ENCODE measurements around the gene ENO1.
"Not testable (repeated sequence)": the region's sequence is repeated elsewhere in the genome, so short reads cannot be mapped to it uniquely, and the experiment has no call there.

The ENO1 gene

GRCh38 chr1:8848663-8849386 is 29.7 kb downstream of the ENO1 start:
- in situ Hi-C loops (cut with HindIII; ENCODE audit: low sequenced_read_pairs) = loop anchor here (25.0 kb wide), 1 partner anchor 287 kb away; no protein-coding TSS in a partner anchor

GRCh38 chr1:8847990-8848389 is 30.5 kb downstream of the ENO1 start:
- in situ Hi-C loops (cut with HindIII; ENCODE audit: low sequenced_read_pairs) = loop anchor here (25.0 kb wide), 1 partner anchor 286 kb away; no protein-coding TSS in a partner anchor

- in situ Hi-C loops (cut with HindIII; ENCODE audit: low sequenced_read_pairs) = loop anchor here (25.0 kb wide), 1 partner anchor 284 kb away; no protein-coding TSS in a partner anchor
Observed at GRCh38 chr1:8846263-8846662, 32.2 kb downstream of the ENO1 start.

- in situ Hi-C loops (cut with HindIII; ENCODE audit: low sequenced_read_pairs) = loop anchor here (25.0 kb wide), 1 partner anchor 283 kb away; no protein-coding TSS in a partner anchor
Observed at GRCh38 chr1:8845104-8846097, 33.1 kb downstream of the ENO1 start.

- in situ Hi-C loops (cut with HindIII; ENCODE audit: low sequenced_read_pairs) = loop anchor here (25.0 kb wide), 1 partner anchor 282 kb away; no protein-coding TSS in a partner anchor
Observed at GRCh38 chr1:8844501-8845006, 33.9 kb downstream of the ENO1 start.

- in situ Hi-C loops (cut with HindIII; ENCODE audit: low sequenced_read_pairs) = loop anchor here (25.0 kb wide), 1 partner anchor 279 kb away; no protein-coding TSS in a partner anchor
Observed at GRCh38 chr1:8841395-8841794, 37.1 kb downstream of the ENO1 start.

GRCh38 chr1:8839990-8840389 is 38.5 kb downstream of the ENO1 start:
- in situ Hi-C loops (cut with HindIII; ENCODE audit: low sequenced_read_pairs) = loop anchor here (25.0 kb wide), 1 partner anchor 278 kb away; no protein-coding TSS in a partner anchor

- in situ Hi-C loops (cut with HindIII; ENCODE audit: low sequenced_read_pairs) = loop anchor here (25.0 kb wide), 1 partner anchor 274 kb away; no protein-coding TSS in a partner anchor
Observed at GRCh38 chr1:8835941-8836643, 42.4 kb downstream of the ENO1 start.

- in situ Hi-C loops (cut with HindIII; ENCODE audit: low sequenced_read_pairs) = loop anchor here (5.0 to 25.0 kb wide), 3 partner anchors 74 to 269 kb away; no protein-coding TSS in a partner anchor
Observed at GRCh38 chr1:8831340-8831739, 47.1 kb downstream of the ENO1 start.

- in situ Hi-C loops (cut with HindIII; ENCODE audit: low sequenced_read_pairs) = loop anchor here (5.0 to 25.0 kb wide), 3 partner anchors 73 to 268 kb away; no protein-coding TSS in a partner anchor
Observed at GRCh38 chr1:8830732-8831131, 47.8 kb downstream of the ENO1 start.

GRCh38 chr1:8825985-8826481 is 52.5 kb downstream of the ENO1 start:
- in situ Hi-C loops (cut with HindIII; ENCODE audit: low sequenced_read_pairs) = loop anchor here (25.0 kb wide), 1 partner anchor 264 kb away; no protein-coding TSS in a partner anchor

- in situ Hi-C loops (cut with HindIII; ENCODE audit: low sequenced_read_pairs) = no loop called here
Observed at GRCh38 chr1:8823295-8823664, 55.2 kb downstream of the ENO1 start.

- in situ Hi-C loops (cut with HindIII; ENCODE audit: low sequenced_read_pairs) = no loop called here
Observed at GRCh38 chr1:8822373-8823294, 55.9 kb downstream of the ENO1 start.

GRCh38 chr1:8821084-8821483 is 57.4 kb downstream of the ENO1 start:
- in situ Hi-C loops (cut with HindIII; ENCODE audit: low sequenced_read_pairs) = no loop called here

GRCh38 chr1:8818789-8819188 is 59.7 kb downstream of the ENO1 start:
- in situ Hi-C loops (cut with HindIII; ENCODE audit: low sequenced_read_pairs) = not testable (repeated sequence)

- in situ Hi-C loops (cut with HindIII; ENCODE audit: low sequenced_read_pairs) = no loop called here
Observed at GRCh38 chr1:8818325-8818775, 60.1 kb downstream of the ENO1 start.

GRCh38 chr1:8817412-8818324 is 60.8 kb downstream of the ENO1 start, which contains the start of gene RERE:
Gene RERE (minus strand): TSS chr1:8817640.
- in situ Hi-C loops (cut with HindIII; ENCODE audit: low sequenced_read_pairs) = no loop called here

Measured in endothelial cell of hepatic sinusoid (primary cell).